HepG2 (cell line): ENCODE measurements around the gene HYAL2. TPM values are rescaled to one million over a fixed set of nuclear protein-coding genes. Genes with fewer than 3 reads are reported as not detected.

Experiments used
- BCL3 ChIP-seq: sonication (generic); formaldehyde crosslinking; IDR thresholded peaks from 2 replicates; pipeline ENCODE4 v1.5.1; 2020; ENCODE audit warnings: mild to moderate bottlenecking, missing genetic modification reagents, moderate library complexity
- CBX2 ChIP-seq, 2 experiments: fragments of 200-600 bp in 1 of 2; sonication (generic); formaldehyde crosslinking in 1 of 2; IDR thresholded peaks; 2 replicates each; pipeline versions ENCODE4 v1.7.0 to v1.8.1; 2018 to 2022; ENCODE audit warnings: low read depth in 2 of 2, low read length in 1 of 2, mild to moderate bottlenecking in 1 of 2, missing genetic modification reagents in 1 of 2
- FOSL2 ChIP-seq: sonication (generic); formaldehyde crosslinking; IDR thresholded peaks from 2 replicates; pipeline ENCODE4 v1.4.0; 2020; ENCODE audit warnings: missing genetic modification reagents
- HMGXB4 ChIP-seq, 2 experiments: sonication (generic) in 1 of 2; formaldehyde crosslinking in 1 of 2; IDR thresholded peaks; 2 replicates each; pipeline versions ENCODE4 v1.4.0 to v1.6.1; 2018 to 2020; ENCODE audit warnings: missing genetic modification reagents in 2 of 2, borderline replicate concordance in 1 of 2, low read depth in 1 of 2, mild to moderate bottlenecking in 1 of 2, missing biosample characterization in 1 of 2
- NONO ChIP-seq, 2 experiments: fragments of 450-650 bp in 1 of 2; sonication (generic) in 1 of 2; formaldehyde crosslinking in 1 of 2; IDR thresholded peaks in 1 of 2; conservative IDR thresholded peaks in 1 of 2; 2 replicates each; pipeline versions ENCODE4 v1.6.1 to v1.8.0; 2017 to 2022; ENCODE audit warnings: mild to moderate bottlenecking in 1 of 2, missing genetic modification reagents in 1 of 2, moderate library complexity in 1 of 2
- POGK ChIP-seq: sonication (generic); formaldehyde crosslinking; conservative IDR thresholded peaks from 2 replicates; pipeline ENCODE4 v1.8.0; 2022; ENCODE audit warnings: mild to moderate bottlenecking, moderate library complexity, missing genetic modification reagents
- RXRB ChIP-seq: IDR thresholded peaks from 2 replicates; pipeline ENCODE4 v1.6.1; 2016; ENCODE audit warnings: borderline replicate concordance, missing genetic modification reagents, missing compliant biosample characterization
- SIX4 ChIP-seq: sonication (generic); formaldehyde crosslinking; IDR thresholded peaks from 2 replicates; pipeline ENCODE4 v1.4.0; 2020; ENCODE audit warnings: missing genetic modification reagents
- STAG1 ChIP-seq: sonication (generic); formaldehyde crosslinking; IDR thresholded peaks from 2 replicates; pipeline ENCODE4 v1.4.0; 2020; ENCODE audit warnings: missing genetic modification reagents
- TSC22D2 ChIP-seq: sonication (generic); formaldehyde crosslinking; IDR thresholded peaks from 2 replicates; pipeline ENCODE4 v1.5.1; 2020; ENCODE audit warnings: missing genetic modification reagents, mild to moderate bottlenecking, borderline replicate concordance
- ZEB1 ChIP-seq: IDR thresholded peaks from 2 replicates; pipeline ENCODE4 v1.6.1; 2012; ENCODE audit warnings: mild to moderate bottlenecking, low read depth, inconsistent platforms; ENCODE audit not compliant: insufficient replicate concordance
- ZHX2 ChIP-seq, 2 experiments: sonication (generic) in 1 of 2; formaldehyde crosslinking in 1 of 2; IDR thresholded peaks; 2 replicates each; pipeline versions ENCODE4 v1.6.1 to v1.9.0; 2014 to 2022; ENCODE audit warnings: antibody characterized with exemption in 1 of 2, borderline replicate concordance in 1 of 2, inconsistent platforms in 1 of 2, low read depth in 1 of 2, missing genetic modification reagents in 1 of 2
- ZNF737 ChIP-seq: sonication (generic); formaldehyde crosslinking; IDR thresholded peaks from 2 replicates; pipeline ENCODE4 v1.5.0; 2020; ENCODE audit warnings: missing genetic modification reagents, mild to moderate bottlenecking, borderline replicate concordance
- ZNF746 ChIP-seq: sonication (generic); formaldehyde crosslinking; IDR thresholded peaks from 2 replicates; pipeline ENCODE4 v1.8.0; 2022; ENCODE audit warnings: mild to moderate bottlenecking, missing genetic modification reagents
- ZNF772 ChIP-seq: sonication (generic); formaldehyde crosslinking; IDR thresholded peaks from 2 replicates; pipeline ENCODE4 v1.5.0; 2020; ENCODE audit warnings: mild to moderate bottlenecking, missing genetic modification reagents
- polyA plus RNA-seq, 8 experiments: library from polyadenylated mRNA; depleted of rRNA in 3 of 8; stranded (reverse) in 7 of 8; unstranded in 1 of 8; fragments of >200 nt; fragmentation: Illumina TruSeq in 4 of 8; extraction: Trizol in 4 of 8; gene quantifications; 2 replicates each; pipeline versions ENCODE4 v1.2.1 to v1.2.3, GENCODE V29; 2011 to 2016; ENCODE audit warnings: low read depth in 4 of 8, missing spikeins in 1 of 8, mixed read lengths in 1 of 8; ENCODE audit not compliant: insufficient read depth in 1 of 8
- total RNA-seq, 5 experiments: library from RNA; depleted of rRNA; stranded (reverse); fragments of >200 nt; fragmentation: Illumina TruSeq; extraction: Trizol; gene quantifications; 2 replicates each; pipeline ENCODE4 v1.2.3, GENCODE V29; 2016; ENCODE audit warnings: low read depth in 1 of 5

HYAL2 gene
- total and polyA plus RNA-seq, 2 of the 13 experiments (the other 11 are each of a cell fraction or from before 2014, with no cell fraction given), result 76.2 to 102 TPM

- TF ChIP-seq SIX4 (peak; percentile 46; the same call in 1 of the 2 replicates), ZNF772 (CRISPR knock-in tag) (0 out of 2 replicates have a peak, but pooled peaks have one; percentile 59), STAG1 (CRISPR knock-in tag) (peak; percentile 97), HMGXB4 (CRISPR knock-in tag; IDR thresholded peaks at IDR 0.05; ENCODE audit: borderline replicate concordance in 1 of 2, low read depth in 1 of 2) (peak; percentile 66 to 76; a peak in 3 of 4 replicates), FOSL2 (CRISPR knock-in tag) (0 out of 2 replicates have a peak, but pooled peaks have one; percentile 37), BCL3 (CRISPR knock-in tag) (0 out of 2 replicates have a peak, but pooled peaks have one; percentile 33), ZNF746 (peak; percentile 36; the same call in 1 of the 2 replicates), ZNF737 (CRISPR knock-in tag) (no peak), NONO (IDR thresholded peaks at IDR 0.05) (no peak), NONO (CRISPR knock-in tag; conservative IDR thresholded peaks at IDR 0.05) (peak; percentile 86), RXRB (peak; percentile 68; the same call in 1 of the 2 replicates), POGK (CRISPR knock-in tag) (0 out of 2 replicates have a peak, but pooled peaks have one; percentile 49), ZHX2 (IDR thresholded peaks at IDR 0.05; ENCODE audit: low read depth) (peak; percentile 80), ZHX2 (CRISPR knock-in tag; IDR thresholded peaks at IDR 0.05; ENCODE audit: borderline replicate concordance) (no peak), TSC22D2 (CRISPR knock-in tag) (peak; percentile 83; the same call in 1 of the 2 replicates), CBX2 (IDR thresholded peaks at IDR 0.05; ENCODE audit: low read depth, low read length) (no peak), CBX2 (CRISPR knock-in tag; IDR thresholded peaks at IDR 0.05; ENCODE audit: low read depth) (no peak), ZEB1 (no peak)
Measured at GRCh38 chr3:50272911-50273688, 49.4 kb downstream of the HYAL2 start (continued).
